ENCODE results near the gene RBMS3. TPM values are rescaled to one million over a fixed set of nuclear protein-coding genes. Genes with fewer than 3 reads are reported as not detected.

The RBMS3 gene
- total and polyA plus RNA-seq, 2 of the 8 experiments (the other 6 are each of a cell fraction or from before 2014, with no cell fraction given): 3.7 to 6.9 TPM

GRCh38 chr3:29410660-29411405 lies 130.0 kb downstream of the RBMS3 start:
- WGBS, 2 experiments (ENCODE audit: extremely low coverage in 1 of 2, insufficient coverage in 1 of 2, insufficient read length in 1 of 2, insufficient replicate concordance in 2 of 2, low coverage in 1 of 2, low lambda C conversion rate in 2 of 2, missing lambda C conversion rate in 1 of 2): 78% methylated on average over 3 of the region's 3 CpGs; no CpG with 5 or more reads in 1 of the 2 experiments
- peak overlapping the region; percentile 50 for H3K56ac ChIP-seq (replicated peaks; ENCODE audit: insufficient read length, low read depth, low read length)
- no peak overlapping the region for H3K23ac ChIP-seq (ENCODE audit: insufficient read length)
- no peak overlapping the region for H3K4ac ChIP-seq (replicated peaks; ENCODE audit: insufficient read length, low read depth, low read length)
- no peak overlapping the region for H3K27ac ChIP-seq (ENCODE audit: low read depth, low read length)
- ChIA-PET POLR2A (ENCODE audit: partially characterized antibody) (no interaction called here), CTCF (ENCODE audit: partially characterized antibody) (interaction anchor here (0.6 kb wide), 1 partner anchor 230 kb away, joined by 3 read pairs; no protein-coding TSS in a partner anchor)
- no peak overlapping the region for H3K4me2 ChIP-seq (ENCODE audit: insufficient read depth in 1 of 2, low read depth in 2 of 2, low read length in 2 of 2)
- no peak overlapping the region for H4K91ac ChIP-seq (replicated peaks; ENCODE audit: insufficient read length, low read length)
- H3K14ac ChIP-seq (ENCODE audit: insufficient read length): no peak overlapping the region
- no peak overlapping the region for H2BK5ac ChIP-seq (ENCODE audit: low read depth, low read length)
- H3K9ac ChIP-seq (replicated peaks in 1 of 4; ENCODE audit: extremely low read depth in 1 of 4, low read depth in 3 of 4, low read length in 3 of 4): no peak overlapping the region
- FAIRE-seq (no peak), DNase-seq (ENCODE audit: low read depth in 1 of 2, low spot score in 2 of 2) (no peak)
- H2BK20ac ChIP-seq (ENCODE audit: low read length): no peak overlapping the region
- H4K8ac ChIP-seq (ENCODE audit: extremely low read depth, insufficient read depth, low read length): no peak overlapping the region
- H3K79me2 ChIP-seq (ENCODE audit: control insufficient read depth in 1 of 2, insufficient read depth in 2 of 2, low read length in 2 of 2): no peaks in the 10 kb centered on the region
- no peaks in the 10 kb centered on the region for H3K36me3 ChIP-seq (ENCODE audit: control insufficient read depth in 2 of 4, insufficient read depth in 4 of 4, low read length in 3 of 4)
- H3K9me3 ChIP-seq (ENCODE audit: insufficient read depth in 2 of 2, low read depth in 1 of 2, low read length in 1 of 2): no peaks in the 10 kb centered on the region
- H3K18ac ChIP-seq (ENCODE audit: extremely low read depth, low read length): no peak overlapping the region
- 0 out of 2 replicates have a peak, but pooled peaks have one; percentile 30 for TF ChIP-seq RFX5 (IDR thresholded peaks at IDR 0.05; ENCODE audit: borderline replicate concordance, low read depth, low read length)
- no peak for TF ChIP-seq SIX5 (IDR thresholded peaks at IDR 0.05; ENCODE audit: low read depth, low read length)
- no peak overlapping the region for H4K5ac ChIP-seq (ENCODE audit: insufficient read length, low read depth, low read length)
- no peak overlapping the region for H3K4me3 ChIP-seq (ENCODE audit: extremely low read depth in 1 of 4, insufficient read depth in 2 of 4, low read depth in 3 of 4, low read length in 4 of 4)
- H2BK12ac ChIP-seq (ENCODE audit: low read depth, low read length): no peak overlapping the region
- H2AFZ ChIP-seq (ENCODE audit: low read length): no peak overlapping the region
- H2BK120ac ChIP-seq (replicated peaks; ENCODE audit: low read depth, low read length): no peak overlapping the region
- H3K79me1 ChIP-seq (ENCODE audit: low read depth, low read length): no peaks in the 10 kb centered on the region
- no peaks in the 10 kb centered on the region for H4K20me1 ChIP-seq (replicated peaks in 1 of 2; ENCODE audit: control insufficient read depth in 1 of 2, insufficient read depth in 2 of 2, low read length in 2 of 2)
- H3K23me2 ChIP-seq (ENCODE audit: low read depth, low read length): no peaks in the 10 kb centered on the region
- no peak overlapping the region for H2BK15ac ChIP-seq (ENCODE audit: low read length)
- peaks cover 0 to 14% (median 3%) of the 10 kb centered on the region in 4 experiments; a peak in 3 of 7 replicates for H3K4me1 ChIP-seq (replicated peaks in 1 of 4; ENCODE audit: control insufficient read depth in 3 of 4, insufficient read depth in 4 of 4, low read length in 3 of 4)
- no peak overlapping the region for H2AK5ac ChIP-seq (ENCODE audit: low read depth, low read length)
- H3K27me3 ChIP-seq (replicated peaks in 1 of 4; ENCODE audit: control insufficient read depth in 3 of 4, extremely low read depth in 1 of 4, insufficient read depth in 3 of 4, low read length in 3 of 4): no peaks in the 10 kb centered on the region
